ENCODE measurements around the gene NEMP2. TPM values are rescaled to one million over a fixed set of nuclear protein-coding genes. Genes with fewer than 3 reads are reported as not detected.
A peak's percentile ranks its signal among the peaks of the same experiment; 100 is the strongest.

NEMP2 gene
- total RNA-seq, 1 donor from 2014 or later: 7.2 TPM

- Mint-ChIP-seq H3K9me3 (no peaks in the 10 kb centered on the region), H3K36me3 (no peaks in the 10 kb centered on the region), H3K4me1 (ENCODE audit: unreplicated experiment) (peaks cover 3% of the 10 kb centered on the region), H3K27me3 (no peaks in the 10 kb centered on the region), H3K27ac (peak overlapping the region; percentile 76), H3K4me3 (peak overlapping the region; percentile 6)
- no peak for TF ChIP-seq CTCF (conservative IDR thresholded peaks at IDR 0.05)
- DNase-seq (ENCODE audit: extremely low spot score, unreplicated experiment): no peak
These were observed 4.1 kb downstream of the NEMP2 start for GRCh38 chr2:190530248-190530900.

- Mint-ChIP-seq H3K27me3 (no peaks in the 10 kb centered on the region), H3K4me3 (no peak overlapping the region), H3K36me3 (no peaks in the 10 kb centered on the region), H3K4me1 (ENCODE audit: unreplicated experiment) (peaks cover 3% of the 10 kb centered on the region), H3K27ac (no peak overlapping the region), H3K9me3 (no peaks in the 10 kb centered on the region)
- no peak for DNase-seq (ENCODE audit: extremely low spot score, unreplicated experiment)
- TF ChIP-seq CTCF (conservative IDR thresholded peaks at IDR 0.05): no peak
These were observed 4.9 kb downstream of the NEMP2 start for GRCh38 chr2:190529486-190530247.

GRCh38 chr2:190528521-190529001 lies 6.0 kb downstream of the NEMP2 start:
- DNase-seq (ENCODE audit: extremely low spot score, unreplicated experiment): no peak
- H3K4me1 Mint-ChIP-seq (ENCODE audit: unreplicated experiment): peaks cover 3% of the 10 kb centered on the region
- H3K9me3 Mint-ChIP-seq: no peaks in the 10 kb centered on the region
- H3K4me3 Mint-ChIP-seq: no peak overlapping the region
- TF ChIP-seq CTCF (conservative IDR thresholded peaks at IDR 0.05): no peak
- H3K27me3 Mint-ChIP-seq: no peaks in the 10 kb centered on the region
- H3K27ac Mint-ChIP-seq: no peak overlapping the region
- no peaks in the 10 kb centered on the region for H3K36me3 Mint-ChIP-seq

DNA sequence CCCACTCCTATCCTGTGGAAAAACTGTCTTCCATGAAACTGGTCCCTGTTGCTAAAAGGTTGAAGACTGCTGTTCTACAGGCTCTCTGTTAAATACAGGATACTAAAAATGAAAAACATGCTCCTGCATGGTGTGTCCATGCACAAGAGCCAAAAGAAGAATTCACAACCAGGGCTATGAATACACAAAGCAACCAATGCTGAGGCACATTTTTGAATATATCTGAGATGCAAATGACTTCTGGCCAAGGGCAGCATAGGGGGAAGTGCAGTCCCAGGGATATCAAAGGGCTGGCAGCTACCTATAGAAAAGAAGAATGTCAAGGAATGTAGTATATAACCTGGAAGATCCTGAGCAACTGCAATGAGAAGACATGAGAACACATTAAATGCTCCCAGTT lies 6.6 kb downstream of the NEMP2 start:
- DNase-seq (ENCODE audit: extremely low spot score, unreplicated experiment): no peak
- no peak for TF ChIP-seq CTCF (conservative IDR thresholded peaks at IDR 0.05)
- Mint-ChIP-seq H3K36me3 (no peaks in the 10 kb centered on the region), H3K9me3 (no peaks in the 10 kb centered on the region), H3K4me3 (no peak overlapping the region), H3K27me3 (no peaks in the 10 kb centered on the region), H3K27ac (no peak overlapping the region), H3K4me1 (ENCODE audit: unreplicated experiment) (peaks cover 3% of the 10 kb centered on the region)

- no peak for DNase-seq (ENCODE audit: extremely low spot score, unreplicated experiment)
- Mint-ChIP-seq H3K4me3 (no peak overlapping the region), H3K9me3 (no peaks in the 10 kb centered on the region), H3K4me1 (ENCODE audit: unreplicated experiment) (peaks cover 3% of the 10 kb centered on the region), H3K27me3 (no peaks in the 10 kb centered on the region), H3K27ac (no peak overlapping the region), H3K36me3 (no peaks in the 10 kb centered on the region)
- no peak for TF ChIP-seq CTCF (conservative IDR thresholded peaks at IDR 0.05)
These were observed 7.3 kb downstream of the NEMP2 start for GRCh38 chr2:190527214-190527613.
